IMR-90 (cell line): ENCODE data around the gene PALB2. TPM values are rescaled to one million over a fixed set of nuclear protein-coding genes. Genes with fewer than 3 reads are reported as not detected.

Experiments used
- ATAC-seq: fragments of 200-7000 bp; cut with Tn5 transposase; 2 replicates; pipeline ENCODE4 v1.9.1; 2020; ENCODE audit warnings: low read depth, mild to moderate bottlenecking, moderate library complexity
- BruUV-seq: library from RNA; stranded (reverse); fragments of 400-500 nt; replicated peaks from 2 replicates; lab custom pipeline; 2021; lab: Mats Ljungman, UMichigan
- CTCF ChIA-PET: fragments of 300-600 bp; formaldehyde crosslinking; extraction: SDS; loops from one replicate; lab custom pipeline; 2021; ENCODE audit warnings: antibody characterized with exemption; lab: Yijun Ruan, JAX
- POLR2A ChIA-PET: fragments of 300-600 bp; sonication (Branson Sonifier 250); formaldehyde crosslinking; loops from one replicate; lab custom pipeline; 2022; ENCODE audit warnings: antibody characterized with exemption; ENCODE audit not compliant: unreplicated experiment; lab: Charles Lee
- DNase-seq: peaks from one replicate; pipeline ENCODE4 v3.0.0; 2013
- H2AFZ ChIP-seq: replicated peaks from 2 replicates; pipeline ENCODE3; 2013; ENCODE audit warnings: low read length, mild to moderate bottlenecking; ENCODE audit not compliant: poor library complexity
- H2AK5ac ChIP-seq: 2 replicates; pipeline ENCODE4 v1.6.1; 2013; ENCODE audit warnings: low read depth, low read length, inconsistent platforms
- H2AK9ac ChIP-seq: replicated peaks from 2 replicates; pipeline ENCODE3; 2013; ENCODE audit warnings: mild to moderate bottlenecking, low read depth, low read length, moderate library complexity; ENCODE audit not compliant: poor library complexity
- H2BK120ac ChIP-seq: 2 replicates; pipeline ENCODE4 v1.6.1; 2013; ENCODE audit warnings: low read depth, low read length, inconsistent platforms
- H2BK15ac ChIP-seq: 3 replicates; pipeline ENCODE4 v1.6.1; 2013; ENCODE audit warnings: low read depth, low read length, inconsistent platforms
- H2BK20ac ChIP-seq: 2 replicates; pipeline ENCODE4 v1.6.1; 2013; ENCODE audit warnings: low read depth, mild to moderate bottlenecking, inconsistent platforms, low read length, moderate library complexity
- H2BK5ac ChIP-seq: 2 replicates; pipeline ENCODE4 v1.6.1; 2013; ENCODE audit warnings: mild to moderate bottlenecking, low read depth, low read length, inconsistent platforms; ENCODE audit not compliant: poor library complexity, severe bottlenecking
- H3K14ac ChIP-seq: replicated peaks from 2 replicates; pipeline ENCODE4 v1.6.1; 2013; ENCODE audit warnings: low read depth, low read length, inconsistent platforms
- H3K18ac ChIP-seq: 2 replicates; pipeline ENCODE4 v1.6.1; 2013; ENCODE audit warnings: low read depth, low read length, control low read depth
- H3K23ac ChIP-seq: 2 replicates; pipeline ENCODE4 v1.6.1; 2013; ENCODE audit warnings: low read depth, low read length, inconsistent platforms
- H3K27ac ChIP-seq: 2 replicates; pipeline ENCODE4 v1.5.1; 2013; ENCODE audit warnings: mild to moderate bottlenecking, control low read depth, low read length; ENCODE audit not compliant: insufficient read depth
- H3K27me3 ChIP-seq: 2 replicates; pipeline ENCODE4 v1.6.1; 2013; ENCODE audit warnings: low read length; ENCODE audit not compliant: control insufficient read depth, insufficient read depth
- H3K36me3 ChIP-seq: 2 replicates; pipeline ENCODE4 v1.6.1; 2013; ENCODE audit warnings: low read length, mixed read lengths; ENCODE audit not compliant: control insufficient read depth, insufficient read depth
- H3K4ac ChIP-seq: 2 replicates; pipeline ENCODE4 v1.6.1; 2013; ENCODE audit warnings: low read depth, low read length, inconsistent platforms
- H3K4me1 ChIP-seq: 2 replicates; pipeline ENCODE4 v1.6.1; 2013; ENCODE audit warnings: low read length, mixed read lengths; ENCODE audit not compliant: control insufficient read depth, insufficient read depth
- H3K4me2 ChIP-seq: 2 replicates; pipeline ENCODE4 v1.6.1; 2013; ENCODE audit warnings: low read depth, mild to moderate bottlenecking, control low read depth, low read length, moderate library complexity
- H3K4me3 ChIP-seq: 2 replicates; pipeline ENCODE4 v1.5.1; 2013; ENCODE audit warnings: low read depth, mild to moderate bottlenecking, control low read depth, low read length, moderate library complexity; ENCODE audit not compliant: insufficient read depth
- H3K56ac ChIP-seq: 2 replicates; pipeline ENCODE4 v1.6.1; 2013; ENCODE audit warnings: low read length, inconsistent platforms; ENCODE audit not compliant: insufficient read depth; ENCODE audit errors: extremely low read depth
- H3K79me1 ChIP-seq, 2 experiments: 2 replicates each; pipeline ENCODE4 v1.6.1; 2013; ENCODE audit warnings: low read length in 2 of 2, inconsistent platforms in 1 of 2, low read depth in 1 of 2
- H3K9ac ChIP-seq: 2 replicates; pipeline ENCODE4 v1.6.1; 2013; ENCODE audit warnings: low read depth, low read length, control low read depth
- H3K9me1 ChIP-seq: 2 replicates; pipeline ENCODE4 v1.6.1; 2013; ENCODE audit warnings: low read length, inconsistent platforms; ENCODE audit not compliant: insufficient read depth
- H3K9me3 ChIP-seq: 2 replicates; pipeline ENCODE4 v1.6.1; 2013; ENCODE audit warnings: low read length; ENCODE audit not compliant: control insufficient read depth, insufficient read depth
- H4K20me1 ChIP-seq: 2 replicates; pipeline ENCODE4 v1.6.1; 2013; ENCODE audit warnings: low read length, inconsistent platforms; ENCODE audit not compliant: insufficient read depth
- H4K5ac ChIP-seq: 2 replicates; pipeline ENCODE4 v1.6.1; 2013; ENCODE audit warnings: mild to moderate bottlenecking, low read depth, low read length, control low read depth
- H4K8ac ChIP-seq, 2 experiments: 2 replicates each; pipeline ENCODE4 v1.6.1; 2013; ENCODE audit warnings: low read depth in 2 of 2, low read length in 2 of 2, control low read depth in 1 of 2, inconsistent platforms in 1 of 2
- H4K91ac ChIP-seq: 2 replicates; pipeline ENCODE4 v1.6.1; 2013; ENCODE audit warnings: low read depth, low read length, inconsistent platforms; ENCODE audit not compliant: insufficient read depth
- BHLHE40 ChIP-seq: fragments of 150-350 bp; IDR thresholded peaks from 2 replicates; pipeline ENCODE4 v1.6.1; 2016; ENCODE audit warnings: mild to moderate bottlenecking, low read depth, low read length
- CEBPB ChIP-seq: IDR thresholded peaks from 2 replicates; pipeline ENCODE4 v1.6.1; 2012; ENCODE audit warnings: low read depth, low read length, improper control_type of control experiment
- CHD1 ChIP-seq: IDR thresholded peaks from 2 replicates; pipeline ENCODE4 v1.6.1; 2012; ENCODE audit warnings: low read depth, low read length, improper control_type of control experiment
- FOS ChIP-seq: fragments of 150-350 bp; IDR thresholded peaks from 2 replicates; pipeline ENCODE4 v1.6.1; 2016; ENCODE audit warnings: low read depth, low read length
- MAFK ChIP-seq: IDR thresholded peaks from 2 replicates; pipeline ENCODE4 v1.6.1; 2012; ENCODE audit warnings: low read depth, low read length, improper control_type of control experiment
- MAZ ChIP-seq: IDR thresholded peaks from 2 replicates; pipeline ENCODE4 v1.6.1; 2012; ENCODE audit warnings: low read depth, mild to moderate bottlenecking, low read length, improper control_type of control experiment, moderate library complexity, borderline replicate concordance
- MXI1 ChIP-seq: IDR thresholded peaks from 2 replicates; pipeline ENCODE4 v1.6.1; 2012; ENCODE audit warnings: low read depth, mild to moderate bottlenecking, low read length, moderate library complexity, borderline replicate concordance
- NFE2L2 ChIP-seq: fragments of 150-350 bp; IDR thresholded peaks from 2 replicates; pipeline ENCODE4 v1.6.1; 2016; ENCODE audit warnings: low read depth, mild to moderate bottlenecking, low read length
- POLR2A ChIP-seq: IDR thresholded peaks from 2 replicates; pipeline ENCODE4 v1.6.1; 2012; ENCODE audit warnings: mild to moderate bottlenecking, low read depth, low read length
- RAD21 ChIP-seq: IDR thresholded peaks from 2 replicates; pipeline ENCODE4 v1.6.1; 2012; ENCODE audit warnings: low read length, improper control_type of control experiment
- RCOR1 ChIP-seq: IDR thresholded peaks from 2 replicates; pipeline ENCODE4 v1.6.1; 2012; ENCODE audit warnings: mild to moderate bottlenecking, low read length, improper control_type of control experiment; ENCODE audit not compliant: insufficient replicate concordance
- RFX5 ChIP-seq: IDR thresholded peaks from 2 replicates; pipeline ENCODE4 v1.8.0; 2012; ENCODE audit warnings: low read depth, mild to moderate bottlenecking, low read length, moderate library complexity
- SMC3 ChIP-seq: fragments of 150-350 bp; IDR thresholded peaks from 2 replicates; pipeline ENCODE4 v1.6.1; 2016; ENCODE audit warnings: low read depth, mild to moderate bottlenecking, antibody characterized with exemption, low read length, moderate library complexity
- WGBS, 2 experiments: methylation state at CpG; one replicate each; pipeline versions ENCODE4 v1.1.5 to v1.1.7; 2013; ENCODE audit warnings: missing lambda C conversion rate in 2 of 2; ENCODE audit not compliant: insufficient read length in 1 of 2; ENCODE audit errors: extremely low coverage in 2 of 2; 5-methylcytosine and 5-hydroxymethylcytosine counted together
- dilution Hi-C: fragments of 300-500 bp; cut with HindIII; formaldehyde crosslinking; loops from one replicate; pipeline ENCODE4 v1.14.3; 2018; ENCODE audit warnings: low sequenced_read_pairs; ENCODE audit not compliant: unreplicated experiment
- in situ Hi-C: fragments of 300-500 bp; cut with MboI; formaldehyde crosslinking; loops from 3 replicates; pipeline ENCODE4 v1.14.3; 2019; ENCODE audit warnings: low sequenced_read_pairs, inconsistent platforms, mixed read lengths
- intact Hi-C: fragments of 100-400 bp; cut with micrococcal nuclease; formaldehyde crosslinking; loops from 2 replicates; pipeline ENCODE4 v1.10.0; 2022
- polyA plus RNA-seq, 3 experiments: library from polyadenylated mRNA; depleted of rRNA; stranded (reverse); fragments of >200 nt; gene quantifications; 2 replicates each; pipeline ENCODE4 v1.2.3, GENCODE V29; 2012; ENCODE audit warnings: low replicate concordance in 1 of 3
- total RNA-seq: library from RNA; depleted of rRNA; stranded (reverse); fragments of >200 nt; gene quantifications from 2 replicates; pipeline ENCODE4 v1.2.3, GENCODE V29; 2012
- TF ChIP-seq, protein P1 (sequence below): fragments of 150-350 bp; IDR thresholded peaks from 2 replicates; pipeline ENCODE4 v1.6.1; 2017; ENCODE audit warnings: mild to moderate bottlenecking, antibody characterized with exemption, low read length, low read depth
- TF ChIP-seq, protein P2 (sequence below): fragments of 150-350 bp; IDR thresholded peaks from 2 replicates; pipeline ENCODE4 v1.6.1; 2016; ENCODE audit warnings: low read depth, mild to moderate bottlenecking, low read length, moderate library complexity, borderline replicate concordance
- TF ChIP-seq, protein P3 (sequence below): conservative IDR thresholded peaks from 2 replicates; pipeline ENCODE4 v1.5.1; 2012; ENCODE audit warnings: mild to moderate bottlenecking, low read depth, low read length, improper control_type of control experiment

Gene PALB2
- total and polyA plus RNA-seq, 2 of the 4 experiments (the other 2 are of a cell fraction), result 4.1 to 8.6 TPM

DNA sequence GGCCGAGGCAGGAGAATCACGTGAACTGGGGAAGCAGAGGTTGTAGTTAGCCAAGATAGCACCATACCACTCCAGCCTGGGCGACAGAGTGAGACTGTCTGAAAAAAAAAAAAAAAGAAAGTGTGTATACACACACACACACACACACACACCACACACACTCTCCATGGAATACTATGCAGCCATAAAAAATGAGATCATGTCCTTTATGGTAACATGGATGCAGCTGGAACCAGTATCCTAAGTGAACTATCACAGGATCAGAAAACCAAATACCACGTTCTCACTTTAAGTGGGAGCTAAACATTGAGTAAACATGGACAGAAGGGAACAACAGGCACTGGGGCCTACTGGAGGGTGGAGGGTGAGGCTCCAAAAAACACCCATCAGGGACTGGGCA, 61.7 kb downstream of the PALB2 start:
- dilution Hi-C loops, result no loop called here
- CTCF ChIA-PET, result no interaction called here
- H4K20me1 ChIP-seq, result peaks cover 1% of the 10 kb centered on the region
- no peak overlapping the region for H3K4ac ChIP-seq
- no peak overlapping the region for H3K4me3 ChIP-seq
- no peak overlapping the region for H2AK9ac ChIP-seq
- H3K27ac ChIP-seq, result no peak overlapping the region
- H2BK120ac ChIP-seq, result no peak overlapping the region
- POLR2A ChIA-PET, result no interaction called here
- no peak overlapping the region for H2AK5ac ChIP-seq
- DNase-seq (no peak), ATAC-seq (no peak)
- no peak overlapping the region for H3K14ac ChIP-seq
- no peak for TF ChIP-seq CHD1
- no peak for TF ChIP-seq MXI1
- TF ChIP-seq, protein P1, sequence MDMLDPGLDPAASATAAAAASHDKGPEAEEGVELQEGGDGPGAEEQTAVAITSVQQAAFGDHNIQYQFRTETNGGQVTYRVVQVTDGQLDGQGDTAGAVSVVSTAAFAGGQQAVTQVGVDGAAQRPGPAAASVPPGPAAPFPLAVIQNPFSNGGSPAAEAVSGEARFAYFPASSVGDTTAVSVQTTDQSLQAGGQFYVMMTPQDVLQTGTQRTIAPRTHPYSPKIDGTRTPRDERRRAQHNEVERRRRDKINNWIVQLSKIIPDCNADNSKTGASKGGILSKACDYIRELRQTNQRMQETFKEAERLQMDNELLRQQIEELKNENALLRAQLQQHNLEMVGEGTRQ, result no peak
- TF ChIP-seq MAZ, result no peak
- TF ChIP-seq RCOR1, result no peak
- no peak for TF ChIP-seq POLR2A
- no peak for TF ChIP-seq RAD21
- TF ChIP-seq RFX5, result no peak
- no peak for TF ChIP-seq FOS
- TF ChIP-seq, protein P2, sequence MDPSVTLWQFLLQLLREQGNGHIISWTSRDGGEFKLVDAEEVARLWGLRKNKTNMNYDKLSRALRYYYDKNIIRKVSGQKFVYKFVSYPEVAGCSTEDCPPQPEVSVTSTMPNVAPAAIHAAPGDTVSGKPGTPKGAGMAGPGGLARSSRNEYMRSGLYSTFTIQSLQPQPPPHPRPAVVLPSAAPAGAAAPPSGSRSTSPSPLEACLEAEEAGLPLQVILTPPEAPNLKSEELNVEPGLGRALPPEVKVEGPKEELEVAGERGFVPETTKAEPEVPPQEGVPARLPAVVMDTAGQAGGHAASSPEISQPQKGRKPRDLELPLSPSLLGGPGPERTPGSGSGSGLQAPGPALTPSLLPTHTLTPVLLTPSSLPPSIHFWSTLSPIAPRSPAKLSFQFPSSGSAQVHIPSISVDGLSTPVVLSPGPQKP, result no peak
- no peak for TF ChIP-seq SMC3
- no peak for TF ChIP-seq CEBPB
- no peak for TF ChIP-seq BHLHE40
- no peak for TF ChIP-seq NFE2L2
- TF ChIP-seq, protein P3, sequence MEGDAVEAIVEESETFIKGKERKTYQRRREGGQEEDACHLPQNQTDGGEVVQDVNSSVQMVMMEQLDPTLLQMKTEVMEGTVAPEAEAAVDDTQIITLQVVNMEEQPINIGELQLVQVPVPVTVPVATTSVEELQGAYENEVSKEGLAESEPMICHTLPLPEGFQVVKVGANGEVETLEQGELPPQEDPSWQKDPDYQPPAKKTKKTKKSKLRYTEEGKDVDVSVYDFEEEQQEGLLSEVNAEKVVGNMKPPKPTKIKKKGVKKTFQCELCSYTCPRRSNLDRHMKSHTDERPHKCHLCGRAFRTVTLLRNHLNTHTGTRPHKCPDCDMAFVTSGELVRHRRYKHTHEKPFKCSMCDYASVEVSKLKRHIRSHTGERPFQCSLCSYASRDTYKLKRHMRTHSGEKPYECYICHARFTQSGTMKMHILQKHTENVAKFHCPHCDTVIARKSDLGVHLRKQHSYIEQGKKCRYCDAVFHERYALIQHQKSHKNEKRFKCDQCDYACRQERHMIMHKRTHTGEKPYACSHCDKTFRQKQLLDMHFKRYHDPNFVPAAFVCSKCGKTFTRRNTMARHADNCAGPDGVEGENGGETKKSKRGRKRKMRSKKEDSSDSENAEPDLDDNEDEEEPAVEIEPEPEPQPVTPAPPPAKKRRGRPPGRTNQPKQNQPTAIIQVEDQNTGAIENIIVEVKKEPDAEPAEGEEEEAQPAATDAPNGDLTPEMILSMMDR, result no peak
- no peak for TF ChIP-seq MAFK
- H4K91ac ChIP-seq, result no peak overlapping the region
- 0 out of 2 replicates have a peak, but pooled peaks cover 3% of the 10 kb centered on the region for H3K9me1 ChIP-seq
- H3K9me3 ChIP-seq, result no peaks in the 10 kb centered on the region
- no CpG with 5 or more reads among the region's 4 CpGs for WGBS, 2 experiments
- H3K36me3 ChIP-seq, result peaks cover 37% of the 10 kb centered on the region
- no peak overlapping the region for H2AFZ ChIP-seq
- in situ Hi-C loops, result no loop called here
- no peak overlapping the region for H3K18ac ChIP-seq
- intact Hi-C loops, result no loop called here
- H3K4me2 ChIP-seq, result no peak overlapping the region
- H4K8ac ChIP-seq, result no peak overlapping the region
- no peak overlapping the region for H3K56ac ChIP-seq
- no peak overlapping the region for H4K5ac ChIP-seq
- H2BK5ac ChIP-seq, result no peak overlapping the region
- no TSS peak for BruUV-seq
- H3K9ac ChIP-seq, result no peak overlapping the region
- no peaks in the 10 kb centered on the region for H3K4me1 ChIP-seq
- H3K27me3 ChIP-seq, result no peaks in the 10 kb centered on the region
- no peak overlapping the region for H2BK15ac ChIP-seq
- no peak overlapping the region for H2BK20ac ChIP-seq
- H3K23ac ChIP-seq, result no peak overlapping the region
- H3K79me1 ChIP-seq, result peaks cover 2 to 11% of the 10 kb centered on the region in 2 experiments
